ENCODE data around the gene ABLIM2.
A peak's percentile ranks its signal among the peaks of the same experiment; 100 is the strongest.

ABLIM2 gene

GRCh38 chr4:8101213-8102075, 57.2 kb downstream of the ABLIM2 start:
- DNase-seq (ENCODE audit: low spot score), result peak; percentile 31

- DNase-seq (ENCODE audit: low spot score), result no peak
These were observed 58.6 kb downstream of the ABLIM2 start for GRCh38 chr4:8099981-8100464.

GRCh38 chr4:8098506-8098905, 60.1 kb downstream of the ABLIM2 start:
- no peak for DNase-seq (ENCODE audit: low spot score)

- DNase-seq (ENCODE audit: low spot score), result no peak
These were observed 60.8 kb downstream of the ABLIM2 start for GRCh38 chr4:8097721-8098345.

- no peak for DNase-seq (ENCODE audit: low spot score)
These were observed 61.5 kb downstream of the ABLIM2 start for GRCh38 chr4:8097141-8097541.

GRCh38 chr4:8096690-8097061, 61.9 kb downstream of the ABLIM2 start:
- no peak for DNase-seq (ENCODE audit: low spot score)

- no peak for DNase-seq (ENCODE audit: low spot score)
These were observed 62.5 kb downstream of the ABLIM2 start for GRCh38 chr4:8095956-8096689.

- DNase-seq (ENCODE audit: low spot score), result no peak
These were observed 64.9 kb downstream of the ABLIM2 start for GRCh38 chr4:8093587-8094274.

- no peak for DNase-seq (ENCODE audit: low spot score)
These were observed 66.3 kb downstream of the ABLIM2 start for GRCh38 chr4:8092282-8092681.

GRCh38 chr4:8090744-8091301, 67.8 kb downstream of the ABLIM2 start:
- no peak for DNase-seq (ENCODE audit: low spot score)

GRCh38 chr4:8090312-8090711, 68.3 kb downstream of the ABLIM2 start:
- DNase-seq (ENCODE audit: low spot score), result no peak

GRCh38 chr4:8089862-8090261, 68.8 kb downstream of the ABLIM2 start:
- DNase-seq (ENCODE audit: low spot score), result no peak

GRCh38 chr4:8088966-8089491, 69.6 kb downstream of the ABLIM2 start:
- DNase-seq (ENCODE audit: low spot score), result no peak

- DNase-seq (ENCODE audit: low spot score), result no peak
These were observed 70.6 kb downstream of the ABLIM2 start for GRCh38 chr4:8087921-8088495.

GRCh38 chr4:8086783-8087445, 71.7 kb downstream of the ABLIM2 start:
- DNase-seq (ENCODE audit: low spot score), result no peak

GRCh38 chr4:8085491-8086117, 73.0 kb downstream of the ABLIM2 start:
- DNase-seq (ENCODE audit: low spot score), result no peak

GRCh38 chr4:8084712-8085490, 73.7 kb downstream of the ABLIM2 start:
- no peak for DNase-seq (ENCODE audit: low spot score)

GRCh38 chr4:8084031-8084660, 74.5 kb downstream of the ABLIM2 start:
- no peak for DNase-seq (ENCODE audit: low spot score)
